ENCODE results near the gene KPNA3.

GRCh38 chr13:49829715-49830114 lies 37.2 kb upstream of the KPNA3 start:
- TF ChIP-seq POLR2A (IDR thresholded peaks at IDR 0.05; ENCODE audit: low read length) (no peak), GATA1 (IDR thresholded peaks at IDR 0.05; ENCODE audit: low read depth, low read length) (no peak)

Measured in erythroblast (primary cell).